Measurements from ENCODE around the gene CALHM3.

Gene CALHM3

GRCh38 chr10:103444478-103444877 lies 34.6 kb downstream of the CALHM3 start:
- Histone ChIP-seq H3K4me1 (ENCODE audit: insufficient read depth, low read length) (no peaks in the 10 kb centered on the region), H3K27me3 (ENCODE audit: insufficient read depth, low read length) (no peaks in the 10 kb centered on the region), H3K9ac (ENCODE audit: low read depth, low read length) (no peak overlapping the region), H3K9me3 (ENCODE audit: insufficient read depth, low read depth, low read length) (no peaks in the 10 kb centered on the region), H3K27ac (ENCODE audit: low read depth, low read length) (no peak overlapping the region), H3K36me3 (ENCODE audit: insufficient read depth, low read length) (peaks cover 85% of the 10 kb centered on the region), H3K4me3 (ENCODE audit: low read length) (no peak overlapping the region)
- 97% methylated on average over 10 of the region's 10 CpGs for WGBS

GRCh38 chr10:103443475-103444185 lies 35.4 kb downstream of the CALHM3 start:
- H3K27me3 ChIP-seq (ENCODE audit: insufficient read depth, low read length): no peaks in the 10 kb centered on the region
- H3K36me3 ChIP-seq (ENCODE audit: insufficient read depth, low read length): peaks cover 93% of the 10 kb centered on the region
- no peak overlapping the region for H3K27ac ChIP-seq (ENCODE audit: low read depth, low read length)
- no peaks in the 10 kb centered on the region for H3K9me3 ChIP-seq (ENCODE audit: insufficient read depth, low read depth, low read length)
- no peak overlapping the region for H3K4me3 ChIP-seq (ENCODE audit: low read length)
- 97% methylated on average over 23 of the region's 23 CpGs for WGBS
- no peak overlapping the region for H3K9ac ChIP-seq (ENCODE audit: low read depth, low read length)
- no peaks in the 10 kb centered on the region for H3K4me1 ChIP-seq (ENCODE audit: insufficient read depth, low read length)

GRCh38 chr10:103442031-103442461 lies 37.0 kb downstream of the CALHM3 start:
- no peak overlapping the region for H3K9ac ChIP-seq (ENCODE audit: low read depth, low read length)
- peaks cover 98% of the 10 kb centered on the region for H3K36me3 ChIP-seq (ENCODE audit: insufficient read depth, low read length)
- no peak overlapping the region for H3K4me3 ChIP-seq (ENCODE audit: low read length)
- WGBS: 97% methylated on average over 12 of the region's 13 CpGs
- H3K9me3 ChIP-seq (ENCODE audit: insufficient read depth, low read depth, low read length): no peaks in the 10 kb centered on the region
- H3K27me3 ChIP-seq (ENCODE audit: insufficient read depth, low read length): no peaks in the 10 kb centered on the region
- H3K27ac ChIP-seq (ENCODE audit: low read depth, low read length): no peak overlapping the region
- H3K4me1 ChIP-seq (ENCODE audit: insufficient read depth, low read length): no peaks in the 10 kb centered on the region

GRCh38 chr10:103441611-103442010 lies 37.4 kb downstream of the CALHM3 start:
- H3K27ac ChIP-seq (ENCODE audit: low read depth, low read length): no peak overlapping the region
- H3K4me1 ChIP-seq (ENCODE audit: insufficient read depth, low read length): no peaks in the 10 kb centered on the region
- no peaks in the 10 kb centered on the region for H3K27me3 ChIP-seq (ENCODE audit: insufficient read depth, low read length)
- no peaks in the 10 kb centered on the region for H3K9me3 ChIP-seq (ENCODE audit: insufficient read depth, low read depth, low read length)
- WGBS: 95% methylated on average over 8 of the region's 8 CpGs
- H3K4me3 ChIP-seq (ENCODE audit: low read length): no peak overlapping the region
- H3K9ac ChIP-seq (ENCODE audit: low read depth, low read length): no peak overlapping the region
- H3K36me3 ChIP-seq (ENCODE audit: insufficient read depth, low read length): peaks cover 98% of the 10 kb centered on the region

GRCh38 chr10:103441206-103441605 lies 37.8 kb downstream of the CALHM3 start:
- H3K36me3 ChIP-seq (ENCODE audit: insufficient read depth, low read length): peaks cover 98% of the 10 kb centered on the region
- H3K9me3 ChIP-seq (ENCODE audit: insufficient read depth, low read depth, low read length): no peaks in the 10 kb centered on the region
- H3K27ac ChIP-seq (ENCODE audit: low read depth, low read length): no peak overlapping the region
- H3K27me3 ChIP-seq (ENCODE audit: insufficient read depth, low read length): no peaks in the 10 kb centered on the region
- no peaks in the 10 kb centered on the region for H3K4me1 ChIP-seq (ENCODE audit: insufficient read depth, low read length)
- no peak overlapping the region for H3K4me3 ChIP-seq (ENCODE audit: low read length)
- WGBS: 96% methylated on average over 8 of the region's 8 CpGs
- no peak overlapping the region for H3K9ac ChIP-seq (ENCODE audit: low read depth, low read length)

GRCh38 chr10:103440416-103440815 lies 38.6 kb downstream of the CALHM3 start:
- H3K9ac ChIP-seq (ENCODE audit: low read depth, low read length): no peak overlapping the region
- H3K36me3 ChIP-seq (ENCODE audit: insufficient read depth, low read length): peaks cover 97% of the 10 kb centered on the region
- no peak overlapping the region for H3K27ac ChIP-seq (ENCODE audit: low read depth, low read length)
- WGBS: 93% methylated on average over 14 of the region's 14 CpGs
- H3K27me3 ChIP-seq (ENCODE audit: insufficient read depth, low read length): no peaks in the 10 kb centered on the region
- no peak overlapping the region for H3K4me3 ChIP-seq (ENCODE audit: low read length)
- no peaks in the 10 kb centered on the region for H3K4me1 ChIP-seq (ENCODE audit: insufficient read depth, low read length)
- H3K9me3 ChIP-seq (ENCODE audit: insufficient read depth, low read depth, low read length): no peaks in the 10 kb centered on the region

- H3K9ac ChIP-seq (ENCODE audit: low read depth, low read length): no peak overlapping the region
- no peaks in the 10 kb centered on the region for H3K27me3 ChIP-seq (ENCODE audit: insufficient read depth, low read length)
- no peaks in the 10 kb centered on the region for H3K9me3 ChIP-seq (ENCODE audit: insufficient read depth, low read depth, low read length)
- H3K4me1 ChIP-seq (ENCODE audit: insufficient read depth, low read length): no peaks in the 10 kb centered on the region
- peaks cover 97% of the 10 kb centered on the region for H3K36me3 ChIP-seq (ENCODE audit: insufficient read depth, low read length)
- no peak overlapping the region for H3K27ac ChIP-seq (ENCODE audit: low read depth, low read length)
- H3K4me3 ChIP-seq (ENCODE audit: low read length): no peak overlapping the region
- 96% methylated on average over 4 of the region's 4 CpGs for WGBS
These were observed 39.3 kb downstream of the CALHM3 start for GRCh38 chr10:103439776-103440175.

- no peaks in the 10 kb centered on the region for H3K9me3 ChIP-seq (ENCODE audit: insufficient read depth, low read depth, low read length)
- H3K27me3 ChIP-seq (ENCODE audit: insufficient read depth, low read length): no peaks in the 10 kb centered on the region
- no peak overlapping the region for H3K27ac ChIP-seq (ENCODE audit: low read depth, low read length)
- H3K36me3 ChIP-seq (ENCODE audit: insufficient read depth, low read length): peaks cover 96% of the 10 kb centered on the region
- H3K4me1 ChIP-seq (ENCODE audit: insufficient read depth, low read length): no peaks in the 10 kb centered on the region
- no peak overlapping the region for H3K9ac ChIP-seq (ENCODE audit: low read depth, low read length)
- WGBS: 97% methylated on average over 2 of the region's 2 CpGs
- no peak overlapping the region for H3K4me3 ChIP-seq (ENCODE audit: low read length)
These were observed 45.2 kb downstream of the CALHM3 start for GRCh38 chr10:103433858-103434257.

- H3K9me3 ChIP-seq (ENCODE audit: insufficient read depth, low read depth, low read length): no peaks in the 10 kb centered on the region
- peaks cover 97% of the 10 kb centered on the region for H3K36me3 ChIP-seq (ENCODE audit: insufficient read depth, low read length)
- 95% methylated on average over 8 of the region's 8 CpGs for WGBS
- H3K4me3 ChIP-seq (ENCODE audit: low read length): no peak overlapping the region
- H3K27ac ChIP-seq (ENCODE audit: low read depth, low read length): no peak overlapping the region
- no peaks in the 10 kb centered on the region for H3K27me3 ChIP-seq (ENCODE audit: insufficient read depth, low read length)
- H3K9ac ChIP-seq (ENCODE audit: low read depth, low read length): no peak overlapping the region
- no peaks in the 10 kb centered on the region for H3K4me1 ChIP-seq (ENCODE audit: insufficient read depth, low read length)
These were observed 47.1 kb downstream of the CALHM3 start for GRCh38 chr10:103431902-103432301.

- WGBS: 97% methylated on average over 5 of the region's 5 CpGs
- Histone ChIP-seq H3K4me1 (ENCODE audit: insufficient read depth, low read length) (no peaks in the 10 kb centered on the region), H3K27ac (ENCODE audit: low read depth, low read length) (no peak overlapping the region), H3K36me3 (ENCODE audit: insufficient read depth, low read length) (peaks cover 98% of the 10 kb centered on the region), H3K27me3 (ENCODE audit: insufficient read depth, low read length) (no peaks in the 10 kb centered on the region), H3K9me3 (ENCODE audit: insufficient read depth, low read depth, low read length) (no peaks in the 10 kb centered on the region), H3K4me3 (ENCODE audit: low read length) (no peak overlapping the region), H3K9ac (ENCODE audit: low read depth, low read length) (no peak overlapping the region)
These were observed 49.4 kb downstream of the CALHM3 start for GRCh38 chr10:103429647-103430046.

GRCh38 chr10:103428989-103429643 lies 49.9 kb downstream of the CALHM3 start:
- Histone ChIP-seq H3K4me3 (ENCODE audit: low read length) (no peak overlapping the region), H3K36me3 (ENCODE audit: insufficient read depth, low read length) (peaks cover 98% of the 10 kb centered on the region), H3K4me1 (ENCODE audit: insufficient read depth, low read length) (no peaks in the 10 kb centered on the region), H3K27ac (ENCODE audit: low read depth, low read length) (no peak overlapping the region), H3K27me3 (ENCODE audit: insufficient read depth, low read length) (no peaks in the 10 kb centered on the region), H3K9me3 (ENCODE audit: insufficient read depth, low read depth, low read length) (no peaks in the 10 kb centered on the region), H3K9ac (ENCODE audit: low read depth, low read length) (no peak overlapping the region)
- WGBS: 92% methylated on average over 5 of the region's 5 CpGs
